A549 (cell line): ENCODE results near the gene DIAPH1. TPM values are rescaled to one million over a fixed set of nuclear protein-coding genes. Genes with fewer than 3 reads are reported as not detected.

ENCODE experiments used
- ATAC-seq, 2 experiments: fragments of 200-7000 bp in 1 of 2; fragments of >200 bp in 1 of 2; cut with Nextera tagmentation in 1 of 2; cut with Tn5 transposase in 1 of 2; 3 replicates each; pipeline versions ENCODE4 v1.8.0 to v1.9.1; 2018 to 2020; ENCODE audit warnings: mild to moderate bottlenecking in 1 of 2, moderate library complexity in 1 of 2
- CTCF ChIA-PET: fragments of 300-600 bp; sonication (Branson Sonifier 250); formaldehyde crosslinking; extraction: SDS; loops from one replicate; lab custom pipeline; 2021; ENCODE audit warnings: antibody characterized with exemption, inconsistent platforms; lab: Yijun Ruan, JAX
- POLR2A ChIA-PET: fragments of 350-600 bp; formaldehyde crosslinking; extraction: SDS; loops from one replicate; lab custom pipeline; 2021; ENCODE audit warnings: antibody characterized with exemption, inconsistent platforms; lab: Yijun Ruan, JAX
- DNase-seq, 2 experiments: peaks; one replicate each; pipeline versions ENCODE4 v3.0.0 to v3.0.0-alpha.2; 2011 to 2016; ENCODE audit warnings: low read depth in 1 of 2, low spot score in 1 of 2
- FAIRE-seq: peaks from 2 replicates; lab custom pipeline; 2011; peaks lifted over from hg19 to GRCh38; lab: Jason Lieb, UNC
- H3K27ac ChIP-seq, 2 experiments: fragments of >200 bp; sonication (Bioruptor Twin); formaldehyde crosslinking; 3 replicates each; pipeline ENCODE4 v1.5.1; 2016 to 2017
- H3K4me1 ChIP-seq: fragments of >200 bp; sonication (Bioruptor Twin); formaldehyde crosslinking; 3 replicates; pipeline ENCODE4 v1.6.1; 2016
- H3K4me2 ChIP-seq: fragments of >200 bp; sonication (Bioruptor Twin); formaldehyde crosslinking; 3 replicates; pipeline ENCODE4 v1.6.1; 2016
- H3K4me3 ChIP-seq: fragments of >200 bp; sonication (Bioruptor Twin); formaldehyde crosslinking; 3 replicates; pipeline ENCODE4 v1.5.1; 2016
- H3K9me3 ChIP-seq: fragments of >200 bp; sonication (Bioruptor Twin); formaldehyde crosslinking; 3 replicates; pipeline ENCODE4 v1.6.1; 2016
- CBX8 ChIP-seq: fragments of 200-600 bp; sonication (generic); IDR thresholded peaks from 2 replicates; pipeline ENCODE4 v1.6.1; 2016
- CEBPB ChIP-seq, 2 experiments: fragments of >200 bp in 1 of 2; sonication (Bioruptor Twin) in 1 of 2; formaldehyde crosslinking in 1 of 2; IDR thresholded peaks; 2 replicates each; pipeline ENCODE4 v1.6.1; 2012 to 2016
- CHD4 ChIP-seq: fragments of 200-600 bp; sonication (generic); IDR thresholded peaks from 2 replicates; pipeline ENCODE4 v1.6.1; 2016; ENCODE audit warnings: antibody characterized with exemption, mild to moderate bottlenecking, borderline replicate concordance
- EHF ChIP-seq: fragments of 250-450 bp; sonication (Bioruptor Pico); IDR thresholded peaks from 2 replicates; pipeline ENCODE4 v1.5.0; 2020; ENCODE audit warnings: mild to moderate bottlenecking
- FOSB ChIP-seq: fragments of 250-450 bp; sonication (Bioruptor Pico); IDR thresholded peaks from 2 replicates; pipeline ENCODE4 v1.5.0; 2020; ENCODE audit warnings: mild to moderate bottlenecking, moderate library complexity
- FOXS1 ChIP-seq: fragments of 250-450 bp; sonication (Bioruptor Pico); IDR thresholded peaks from 2 replicates; pipeline ENCODE4 v1.5.0; 2020; ENCODE audit warnings: mild to moderate bottlenecking, moderate library complexity
- HOXB13 ChIP-seq: fragments of 250-450 bp; sonication (Bioruptor Pico); IDR thresholded peaks from 2 replicates; pipeline ENCODE4 v1.5.0; 2020; ENCODE audit warnings: low read depth, mild to moderate bottlenecking, moderate library complexity
- PHF8 ChIP-seq: fragments of 200-600 bp; sonication (generic); IDR thresholded peaks from 2 replicates; pipeline ENCODE4 v1.6.1; 2016; ENCODE audit warnings: low read depth, mild to moderate bottlenecking, antibody characterized with exemption, moderate library complexity, borderline replicate concordance
- POLR2AphosphoS2 ChIP-seq: conservative IDR thresholded peaks from 2 replicates; pipeline ENCODE4 v1.6.1; 2012; ENCODE audit warnings: low read length, improper control_type of control experiment, inconsistent platforms
- RAD21 ChIP-seq, 2 experiments: fragments of >200 bp in 1 of 2; sonication (Bioruptor Twin) in 1 of 2; formaldehyde crosslinking in 1 of 2; IDR thresholded peaks in 1 of 2; conservative IDR thresholded peaks in 1 of 2; 2 replicates in 1 of 2; 3 replicates in 1 of 2; pipeline ENCODE4 v1.6.1; 2012 to 2018; ENCODE audit warnings: inconsistent platforms in 1 of 2
- RARB ChIP-seq: fragments of 250-450 bp; sonication (Bioruptor Pico); IDR thresholded peaks from 2 replicates; pipeline ENCODE4 v1.8.0; 2021; ENCODE audit warnings: mild to moderate bottlenecking, moderate library complexity
- RCOR1 ChIP-seq: fragments of 150-350 bp; IDR thresholded peaks from 2 replicates; pipeline ENCODE4 v1.6.1; 2014; ENCODE audit warnings: antibody characterized with exemption, low read length, low read depth
- RFX5 ChIP-seq: fragments of 450-650 bp; IDR thresholded peaks from 2 replicates; pipeline ENCODE4 v1.7.1; 2014; ENCODE audit warnings: antibody characterized with exemption, mild to moderate bottlenecking, moderate library complexity
- RNF2 ChIP-seq: fragments of 200-600 bp; sonication (generic); IDR thresholded peaks from 2 replicates; pipeline ENCODE4 v1.6.1; 2016; ENCODE audit warnings: low read depth, mild to moderate bottlenecking, antibody characterized with exemption, moderate library complexity, borderline replicate concordance
- SMC3 ChIP-seq: fragments of >200 bp; sonication (Bioruptor Twin); formaldehyde crosslinking; IDR thresholded peaks from 3 replicates; pipeline ENCODE4 v1.6.1; 2018; ENCODE audit warnings: inconsistent platforms
- ZFP36 ChIP-seq: fragments of 450-650 bp; IDR thresholded peaks from 2 replicates; pipeline ENCODE4 v1.6.1; 2014; ENCODE audit warnings: borderline replicate concordance; ENCODE audit not compliant: partially characterized antibody
- WGBS: methylation state at CpG from one replicate; pipeline ENCODE4 v1.1.6; 2017; ENCODE audit errors: missing lambda C conversion rate; 5-methylcytosine and 5-hydroxymethylcytosine counted together
- polyA plus RNA-seq, 4 experiments: library from polyadenylated mRNA; depleted of rRNA in 3 of 4; stranded (reverse); fragments of >200 nt; fragmentation: RNase III in 1 of 4; extraction: RNeasy Plus Mini Kit Qiagen cat#74134 plus additional on column Dnase treatment in 1 of 4; gene quantifications; 2 replicates in 3 of 4; 3 replicates in 1 of 4; pipeline ENCODE4 v1.2.3, GENCODE V29; 2011 to 2017
- TF ChIP-seq, protein P1 (sequence below): IDR thresholded peaks from 2 replicates; pipeline ENCODE4 v1.6.1; 2012
- TF ChIP-seq, protein P2 (sequence below): fragments of >200 bp; sonication (Bioruptor Twin); formaldehyde crosslinking; IDR thresholded peaks from 3 replicates; pipeline ENCODE4 v1.5.1; 2016
- TF ChIP-seq, protein P3 (sequence below): fragments of 200-600 bp; sonication (generic); IDR thresholded peaks from 2 replicates; pipeline ENCODE4 v1.6.1; 2016; ENCODE audit warnings: antibody characterized with exemption, mild to moderate bottlenecking, moderate library complexity
- TF ChIP-seq, protein P4 (sequence below): fragments of 250-450 bp; sonication (Bioruptor Pico); IDR thresholded peaks from 2 replicates; pipeline ENCODE4 v1.5.0; 2020; ENCODE audit warnings: low read depth, mild to moderate bottlenecking, moderate library complexity
- TF ChIP-seq, protein P5 (sequence below): fragments of 450-650 bp; IDR thresholded peaks from 2 replicates; pipeline ENCODE4 v1.6.1; 2014; ENCODE audit warnings: antibody characterized with exemption
- TF ChIP-seq, protein P6 (sequence below): fragments of >200 bp; sonication (Bioruptor Twin); formaldehyde crosslinking; IDR thresholded peaks from 2 replicates; pipeline ENCODE4 v1.6.1; 2016

Gene DIAPH1
- polyA plus RNA-seq, 2 of the 4 experiments (the other 2 are of a cell fraction): 53.4 to 59.8 TPM

DNA sequence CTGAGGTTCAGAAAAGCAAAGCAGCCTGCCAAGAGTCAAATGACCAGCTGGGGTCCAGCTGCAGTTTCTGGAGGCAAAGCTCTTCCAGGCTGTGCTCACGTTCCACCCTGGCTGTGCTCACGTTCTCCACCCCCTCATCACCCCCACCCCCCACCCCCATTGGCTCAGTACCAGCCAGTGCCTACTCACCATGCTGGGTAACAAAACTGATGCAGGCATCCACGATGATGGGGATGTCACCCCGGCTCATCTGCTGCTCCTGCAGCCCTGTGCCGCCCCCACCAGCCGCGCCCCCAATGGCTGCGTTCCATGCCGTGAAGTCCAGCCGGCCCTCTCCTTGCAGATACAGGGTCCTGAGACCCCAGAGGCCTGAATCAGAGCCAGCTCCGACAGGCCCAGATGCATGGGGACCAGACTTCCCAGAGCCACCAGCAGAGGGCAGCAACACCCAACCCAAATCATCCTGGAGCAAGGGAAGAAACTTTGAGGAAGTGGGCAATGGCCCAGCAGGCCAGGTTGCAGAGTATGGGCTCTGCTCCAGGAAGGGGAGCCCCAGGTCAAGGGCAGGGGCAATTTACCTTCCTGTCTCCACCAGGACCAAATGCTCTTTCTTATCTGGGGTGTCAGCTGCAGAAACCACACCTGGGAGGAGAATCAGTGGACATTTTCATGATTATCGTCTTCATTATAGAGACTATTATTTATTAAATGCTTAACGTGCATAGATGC, 46.1 kb upstream of the DIAPH1 start:
- no peaks in the 10 kb centered on the region for H3K9me3 ChIP-seq
- WGBS: 43% methylated on average over 5 of the region's 13 CpGs
- no peak overlapping the region for H3K4me2 ChIP-seq
- TF ChIP-seq RCOR1 (no peak), FOSB (no peak), ZFP36 (no peak), SMC3 (peak; percentile 73), RARB (no peak), CHD4 (no peak), RAD21 (conservative IDR thresholded peaks at IDR 0.05 in 1 of 2, IDR thresholded peaks at IDR 0.05 in 1 of 2) (peak; percentile 84), FOXS1 (CRISPR knock-in tag) (no peak), RNF2 (no peak)
- TF ChIP-seq, protein P1, sequence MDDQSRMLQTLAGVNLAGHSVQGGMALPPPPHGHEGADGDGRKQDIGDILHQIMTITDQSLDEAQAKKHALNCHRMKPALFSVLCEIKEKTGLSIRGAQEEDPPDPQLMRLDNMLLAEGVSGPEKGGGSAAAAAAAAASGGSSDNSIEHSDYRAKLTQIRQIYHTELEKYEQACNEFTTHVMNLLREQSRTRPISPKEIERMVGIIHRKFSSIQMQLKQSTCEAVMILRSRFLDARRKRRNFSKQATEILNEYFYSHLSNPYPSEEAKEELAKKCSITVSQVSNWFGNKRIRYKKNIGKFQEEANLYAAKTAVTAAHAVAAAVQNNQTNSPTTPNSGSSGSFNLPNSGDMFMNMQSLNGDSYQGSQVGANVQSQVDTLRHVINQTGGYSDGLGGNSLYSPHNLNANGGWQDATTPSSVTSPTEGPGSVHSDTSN: no peak
- TF ChIP-seq, protein P2, sequence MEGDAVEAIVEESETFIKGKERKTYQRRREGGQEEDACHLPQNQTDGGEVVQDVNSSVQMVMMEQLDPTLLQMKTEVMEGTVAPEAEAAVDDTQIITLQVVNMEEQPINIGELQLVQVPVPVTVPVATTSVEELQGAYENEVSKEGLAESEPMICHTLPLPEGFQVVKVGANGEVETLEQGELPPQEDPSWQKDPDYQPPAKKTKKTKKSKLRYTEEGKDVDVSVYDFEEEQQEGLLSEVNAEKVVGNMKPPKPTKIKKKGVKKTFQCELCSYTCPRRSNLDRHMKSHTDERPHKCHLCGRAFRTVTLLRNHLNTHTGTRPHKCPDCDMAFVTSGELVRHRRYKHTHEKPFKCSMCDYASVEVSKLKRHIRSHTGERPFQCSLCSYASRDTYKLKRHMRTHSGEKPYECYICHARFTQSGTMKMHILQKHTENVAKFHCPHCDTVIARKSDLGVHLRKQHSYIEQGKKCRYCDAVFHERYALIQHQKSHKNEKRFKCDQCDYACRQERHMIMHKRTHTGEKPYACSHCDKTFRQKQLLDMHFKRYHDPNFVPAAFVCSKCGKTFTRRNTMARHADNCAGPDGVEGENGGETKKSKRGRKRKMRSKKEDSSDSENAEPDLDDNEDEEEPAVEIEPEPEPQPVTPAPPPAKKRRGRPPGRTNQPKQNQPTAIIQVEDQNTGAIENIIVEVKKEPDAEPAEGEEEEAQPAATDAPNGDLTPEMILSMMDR: peak; percentile 91
- TF ChIP-seq, all 56 proteins: peak for 3
- ATAC-seq: peak; percentile 89 to 97
- H3K4me1 ChIP-seq: peaks cover 4% of the 10 kb centered on the region; the same call in 1 of the 3 replicates
- no peak overlapping the region for H3K27ac ChIP-seq
- FAIRE-seq: no peak
- peak; percentile 69 to 78 for DNase-seq
- CTCF ChIA-PET: interaction anchor here (0.5 to 11.0 kb wide), 49 partner anchors 9 to 887 kb away, joined by 3 to 120 read pairs (median 4); partner anchors contain the start of genes ARAP3, FCHSD1, HDAC3 and PCDH1
- POLR2A ChIA-PET: interaction anchor here (0.5 to 0.6 kb wide), 2 partner anchors 185 to 241 kb away, joined by 3 to 4 read pairs; no protein-coding TSS in a partner anchor
- H3K4me3 ChIP-seq: no peak overlapping the region

DNA sequence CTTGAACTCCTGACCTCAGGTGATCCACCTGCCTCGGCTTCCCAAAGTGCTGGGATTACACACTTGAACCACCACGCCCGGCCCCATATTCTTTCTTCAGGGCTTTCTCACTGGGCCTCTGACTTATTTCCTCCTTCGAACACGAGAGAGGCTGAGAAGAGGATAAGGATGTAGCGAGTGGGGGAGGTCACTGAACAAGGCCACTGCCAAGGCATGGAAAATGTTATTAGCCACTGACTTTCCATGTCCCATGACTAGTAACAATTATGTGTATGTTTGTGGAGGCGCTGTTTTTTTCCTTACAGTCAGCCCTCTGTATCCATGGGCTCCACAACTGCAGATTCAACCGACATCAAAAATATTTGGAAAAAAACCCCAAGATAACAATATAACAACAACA, 44.7 kb upstream of the DIAPH1 start:
- no peak for FAIRE-seq
- CTCF ChIA-PET: interaction anchor here (0.6 to 11.0 kb wide), 9 partner anchors 12 to 297 kb away, joined by 3 to 120 read pairs (median 5); partner anchors contain the start of genes ARAP3, FCHSD1 and PCDH1

More for the DNA sequence above, 44.7 kb upstream of the DIAPH1 start:
- 88% methylated on average over 8 of the region's 8 CpGs for WGBS
- no peak overlapping the region for H3K27ac ChIP-seq
- no peak overlapping the region for H3K4me3 ChIP-seq
- TF ChIP-seq EHF (CRISPR knock-in tag) (no peak), POLR2AphosphoS2 (no peak), RAD21 (conservative IDR thresholded peaks at IDR 0.05 in 1 of 2, IDR thresholded peaks at IDR 0.05 in 1 of 2) (no peak), CEBPB (IDR thresholded peaks at IDR 0.05) (no peak), RCOR1 (no peak), RARB (no peak), PHF8 (no peak), CBX8 (no peak), HOXB13 (no peak), FOSB (no peak), RFX5 (no peak)
- TF ChIP-seq, protein P3, sequence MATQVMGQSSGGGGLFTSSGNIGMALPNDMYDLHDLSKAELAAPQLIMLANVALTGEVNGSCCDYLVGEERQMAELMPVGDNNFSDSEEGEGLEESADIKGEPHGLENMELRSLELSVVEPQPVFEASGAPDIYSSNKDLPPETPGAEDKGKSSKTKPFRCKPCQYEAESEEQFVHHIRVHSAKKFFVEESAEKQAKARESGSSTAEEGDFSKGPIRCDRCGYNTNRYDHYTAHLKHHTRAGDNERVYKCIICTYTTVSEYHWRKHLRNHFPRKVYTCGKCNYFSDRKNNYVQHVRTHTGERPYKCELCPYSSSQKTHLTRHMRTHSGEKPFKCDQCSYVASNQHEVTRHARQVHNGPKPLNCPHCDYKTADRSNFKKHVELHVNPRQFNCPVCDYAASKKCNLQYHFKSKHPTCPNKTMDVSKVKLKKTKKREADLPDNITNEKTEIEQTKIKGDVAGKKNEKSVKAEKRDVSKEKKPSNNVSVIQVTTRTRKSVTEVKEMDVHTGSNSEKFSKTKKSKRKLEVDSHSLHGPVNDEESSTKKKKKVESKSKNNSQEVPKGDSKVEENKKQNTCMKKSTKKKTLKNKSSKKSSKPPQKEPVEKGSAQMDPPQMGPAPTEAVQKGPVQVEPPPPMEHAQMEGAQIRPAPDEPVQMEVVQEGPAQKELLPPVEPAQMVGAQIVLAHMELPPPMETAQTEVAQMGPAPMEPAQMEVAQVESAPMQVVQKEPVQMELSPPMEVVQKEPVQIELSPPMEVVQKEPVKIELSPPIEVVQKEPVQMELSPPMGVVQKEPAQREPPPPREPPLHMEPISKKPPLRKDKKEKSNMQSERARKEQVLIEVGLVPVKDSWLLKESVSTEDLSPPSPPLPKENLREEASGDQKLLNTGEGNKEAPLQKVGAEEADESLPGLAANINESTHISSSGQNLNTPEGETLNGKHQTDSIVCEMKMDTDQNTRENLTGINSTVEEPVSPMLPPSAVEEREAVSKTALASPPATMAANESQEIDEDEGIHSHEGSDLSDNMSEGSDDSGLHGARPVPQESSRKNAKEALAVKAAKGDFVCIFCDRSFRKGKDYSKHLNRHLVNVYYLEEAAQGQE: no peak
- TF ChIP-seq, protein P4, sequence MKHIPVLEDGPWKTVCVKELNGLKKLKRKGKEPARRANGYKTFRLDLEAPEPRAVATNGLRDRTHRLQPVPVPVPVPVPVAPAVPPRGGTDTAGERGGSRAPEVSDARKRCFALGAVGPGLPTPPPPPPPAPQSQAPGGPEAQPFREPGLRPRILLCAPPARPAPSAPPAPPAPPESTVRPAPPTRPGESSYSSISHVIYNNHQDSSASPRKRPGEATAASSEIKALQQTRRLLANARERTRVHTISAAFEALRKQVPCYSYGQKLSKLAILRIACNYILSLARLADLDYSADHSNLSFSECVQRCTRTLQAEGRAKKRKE (CRISPR knock-in tag): no peak
- TF ChIP-seq, protein P5, sequence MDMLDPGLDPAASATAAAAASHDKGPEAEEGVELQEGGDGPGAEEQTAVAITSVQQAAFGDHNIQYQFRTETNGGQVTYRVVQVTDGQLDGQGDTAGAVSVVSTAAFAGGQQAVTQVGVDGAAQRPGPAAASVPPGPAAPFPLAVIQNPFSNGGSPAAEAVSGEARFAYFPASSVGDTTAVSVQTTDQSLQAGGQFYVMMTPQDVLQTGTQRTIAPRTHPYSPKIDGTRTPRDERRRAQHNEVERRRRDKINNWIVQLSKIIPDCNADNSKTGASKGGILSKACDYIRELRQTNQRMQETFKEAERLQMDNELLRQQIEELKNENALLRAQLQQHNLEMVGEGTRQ: no peak
- TF ChIP-seq, protein P6, sequence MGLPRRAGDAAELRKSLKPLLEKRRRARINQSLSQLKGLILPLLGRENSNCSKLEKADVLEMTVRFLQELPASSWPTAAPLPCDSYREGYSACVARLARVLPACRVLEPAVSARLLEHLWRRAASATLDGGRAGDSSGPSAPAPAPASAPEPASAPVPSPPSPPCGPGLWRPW: no peak
- TF ChIP-seq, all 56 proteins: peak for 0
- peaks cover 4% of the 10 kb centered on the region; the same call in 1 of the 3 replicates for H3K4me1 ChIP-seq
- DNase-seq (no peak), ATAC-seq (no peak)
- no peaks in the 10 kb centered on the region for H3K9me3 ChIP-seq
- POLR2A ChIA-PET: no interaction called here
- no peak overlapping the region for H3K4me2 ChIP-seq
